Adrenal gland (tissue), 5 donors: ENCODE measurements around the gene ANO7.

Experiments
- CTCF ChIP-seq, 6 experiments: fragments of 450-650 bp in 4 of 6; fragments of 200-600 bp in 2 of 6; sonication (generic) in 1 of 6; IDR thresholded peaks; 1 replicate in 5 of 6; 2 replicates in 1 of 6; pipeline versions ENCODE4 v1.5.1 to v1.8.0; 2016 to 2021; ENCODE audit warnings: antibody characterized with exemption in 6 of 6, mild to moderate bottlenecking in 2 of 6, moderate library complexity in 1 of 6
- POLR2A ChIP-seq, 2 donors: fragments of 450-650 bp; IDR thresholded peaks; one replicate each; pipeline ENCODE4 v1.6.1; 2017; ENCODE audit warnings: antibody characterized with exemption in 2 of 2, mild to moderate bottlenecking in 2 of 2, moderate library complexity in 1 of 2
- donor health status: DM: no; HTN: no; CAD: no.

GRCh38 chr2:241274127-241274526 is 85.7 kb downstream of the ANO7 start:
- no peak for TF ChIP-seq CTCF (IDR thresholded peaks at IDR 0.05)
- no peak for TF ChIP-seq POLR2A (IDR thresholded peaks at IDR 0.05)
